Omental fat pad (tissue), 4 donors: ENCODE data around the gene KCNIP4. TPM values are rescaled to one million over a fixed set of nuclear protein-coding genes. Genes with fewer than 3 reads are reported as not detected.

Experiments used
- ATAC-seq: fragments of 150-250 bp; one replicate; pipeline ENCODE4 v1.9.1; 2016; ENCODE audit warnings: mild to moderate bottlenecking, moderate library complexity; ENCODE audit not compliant: low FRiP score
- DNase-seq: peaks from one replicate; pipeline ENCODE4 v3.0.0-alpha.2; 2019; ENCODE audit warnings: low spot score
- CTCF ChIP-seq, 3 donors: fragments of 450-650 bp; IDR thresholded peaks; one replicate each; pipeline ENCODE4 v1.5.1; 2016 to 2017; ENCODE audit warnings: antibody characterized with exemption in 3 of 3, mild to moderate bottlenecking in 3 of 3, moderate library complexity in 2 of 3
- total RNA-seq, 4 donors: library from RNA; depleted of rRNA; stranded (reverse); fragments of >200 nt; gene quantifications; one replicate each; pipeline ENCODE4 v1.1.0, GENCODE V29; 2016

KCNIP4 gene
- total RNA-seq, 4 donors from 2014 or later, result 0.37 TPM; not detected in 3

GRCh38 chr4:21476757-21477156 is 471.8 kb downstream of the KCNIP4 start:
- DNase-seq (no peak), ATAC-seq (no peak)
- TF ChIP-seq CTCF (IDR thresholded peaks at IDR 0.05), result no peak

GRCh38 chr4:21474195-21474594 is 474.4 kb downstream of the KCNIP4 start:
- DNase-seq (no peak), ATAC-seq (no peak)
- TF ChIP-seq CTCF (IDR thresholded peaks at IDR 0.05), result no peak

GRCh38 chr4:21470535-21470934 is 478.0 kb downstream of the KCNIP4 start:
- ATAC-seq, result no peak
- no peak for DNase-seq
- no peak for TF ChIP-seq CTCF (IDR thresholded peaks at IDR 0.05)

GRCh38 chr4:21469438-21470300 is 478.9 kb downstream of the KCNIP4 start:
- DNase-seq (no peak), ATAC-seq (no peak)
- no peak for TF ChIP-seq CTCF (IDR thresholded peaks at IDR 0.05)

GRCh38 chr4:21467551-21467950 is 481.0 kb downstream of the KCNIP4 start:
- TF ChIP-seq CTCF (IDR thresholded peaks at IDR 0.05), result no peak
- DNase-seq (no peak), ATAC-seq (no peak)

GRCh38 chr4:21457086-21457840 is 491.3 kb downstream of the KCNIP4 start:
- ATAC-seq, result no peak
- no peak for TF ChIP-seq CTCF (IDR thresholded peaks at IDR 0.05)

More at GRCh38 chr4:21457086-21457840, 491.3 kb downstream of the KCNIP4 start:
- DNase-seq, result no peak
